ENCODE results near the gene RARRES1. TPM values are rescaled to one million over a fixed set of nuclear protein-coding genes. Genes with fewer than 3 reads are reported as not detected.

Gene RARRES1
- total RNA-seq, 2 experiments from 2014 or later = not detected

DNA sequence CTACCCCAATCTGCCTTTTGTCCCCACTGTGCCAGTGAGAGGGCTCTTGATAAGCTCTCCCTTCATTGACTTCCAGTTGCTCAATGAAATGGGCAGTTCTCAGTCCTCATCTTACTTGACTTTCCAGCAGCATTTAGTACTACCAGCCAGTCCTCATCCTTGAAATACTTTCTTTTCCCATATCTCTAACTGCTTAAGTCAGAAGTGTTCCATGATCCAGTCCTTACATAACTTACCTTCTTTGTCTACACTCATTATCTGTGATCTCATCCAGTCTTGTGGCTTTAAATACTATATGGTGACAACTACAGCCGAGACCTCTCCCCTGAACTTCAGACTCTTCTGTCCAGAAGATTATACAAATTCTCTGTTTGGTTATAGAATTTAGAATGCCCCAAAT lies 28.7 kb downstream of the RARRES1 start:
- H3K79me2 ChIP-seq (ENCODE audit: insufficient read depth, low read depth, low read length) = no peaks in the 10 kb centered on the region
- no TSS peak for BruUV-seq (replicated peaks)
- TF ChIP-seq EZH2phosphoT487 (IDR thresholded peaks at IDR 0.05; ENCODE audit: borderline replicate concordance, low read depth, low read length) = no peak
- TF ChIP-seq, protein P1, sequence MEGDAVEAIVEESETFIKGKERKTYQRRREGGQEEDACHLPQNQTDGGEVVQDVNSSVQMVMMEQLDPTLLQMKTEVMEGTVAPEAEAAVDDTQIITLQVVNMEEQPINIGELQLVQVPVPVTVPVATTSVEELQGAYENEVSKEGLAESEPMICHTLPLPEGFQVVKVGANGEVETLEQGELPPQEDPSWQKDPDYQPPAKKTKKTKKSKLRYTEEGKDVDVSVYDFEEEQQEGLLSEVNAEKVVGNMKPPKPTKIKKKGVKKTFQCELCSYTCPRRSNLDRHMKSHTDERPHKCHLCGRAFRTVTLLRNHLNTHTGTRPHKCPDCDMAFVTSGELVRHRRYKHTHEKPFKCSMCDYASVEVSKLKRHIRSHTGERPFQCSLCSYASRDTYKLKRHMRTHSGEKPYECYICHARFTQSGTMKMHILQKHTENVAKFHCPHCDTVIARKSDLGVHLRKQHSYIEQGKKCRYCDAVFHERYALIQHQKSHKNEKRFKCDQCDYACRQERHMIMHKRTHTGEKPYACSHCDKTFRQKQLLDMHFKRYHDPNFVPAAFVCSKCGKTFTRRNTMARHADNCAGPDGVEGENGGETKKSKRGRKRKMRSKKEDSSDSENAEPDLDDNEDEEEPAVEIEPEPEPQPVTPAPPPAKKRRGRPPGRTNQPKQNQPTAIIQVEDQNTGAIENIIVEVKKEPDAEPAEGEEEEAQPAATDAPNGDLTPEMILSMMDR (conservative IDR thresholded peaks at IDR 0.05; ENCODE audit: low read length) = no peak
- H3K9me3 ChIP-seq (ENCODE audit: low read length) = no peaks in the 10 kb centered on the region
- no peaks in the 10 kb centered on the region for H4K20me1 ChIP-seq (ENCODE audit: insufficient read depth, low read length)
- peaks cover 31% of the 10 kb centered on the region for H3K36me3 ChIP-seq (ENCODE audit: insufficient read depth, low read length)
- no peaks in the 10 kb centered on the region for H3K9me2 ChIP-seq (ENCODE audit: insufficient read depth, low read length)
- no peak overlapping the region for H3K27ac ChIP-seq (ENCODE audit: low read depth, low read length, poor library complexity, severe bottlenecking)
- POLR2A ChIA-PET = interaction anchor here (0.7 to 1.2 kb wide), 3 partner anchors 11 to 31 kb away, joined by 3 to 4 read pairs (median 3); partner anchors contain the start of gene LXN
- H3K4me3 ChIP-seq (ENCODE audit: low read depth, low read length, poor library complexity, severe bottlenecking) = no peak overlapping the region
- DNase-seq (ENCODE audit: low spot score) = no peak
- intact Hi-C loops (cut with micrococcal nuclease; ENCODE audit: unreplicated experiment) = no loop called here
- no peak overlapping the region for H3K4me2 ChIP-seq (ENCODE audit: low read length)
- no peaks in the 10 kb centered on the region for H3K4me1 ChIP-seq (ENCODE audit: insufficient read depth, low read length, poor library complexity, severe bottlenecking)
- CTCF ChIA-PET (ENCODE audit: unreplicated experiment) = no interaction called here
- H2AFZ ChIP-seq (ENCODE audit: low read length) = no peak overlapping the region

DNA sequence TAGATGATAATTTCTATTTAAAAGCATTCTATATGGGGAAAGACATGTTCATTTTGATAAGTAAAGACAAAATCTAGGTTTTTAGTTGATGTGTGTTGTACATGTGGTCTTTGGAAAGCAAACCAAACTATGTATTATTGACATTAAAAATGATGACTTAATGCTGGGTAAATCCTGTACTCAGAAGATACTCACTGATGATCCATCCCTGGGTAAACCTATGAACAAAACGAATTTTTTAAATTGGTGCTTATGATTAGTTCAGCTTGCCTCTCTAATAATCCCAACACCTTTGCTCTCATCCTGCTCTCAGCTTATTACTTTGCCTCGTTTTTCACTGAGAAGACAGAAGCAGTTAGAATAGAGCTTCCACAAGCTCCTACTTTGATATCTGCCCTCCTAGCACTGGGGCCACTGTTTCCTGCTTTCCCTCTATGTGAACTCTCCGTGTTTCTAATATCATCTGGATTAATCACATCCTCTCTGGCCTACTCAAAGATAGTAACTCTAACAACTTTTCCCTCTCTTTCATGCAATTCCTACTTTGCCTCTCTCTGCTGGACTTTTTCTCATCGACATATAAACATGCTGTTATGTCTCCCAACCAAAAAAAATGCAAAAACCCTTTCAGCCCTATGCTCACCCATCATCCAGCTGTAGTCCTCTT lies 29.3 kb downstream of the RARRES1 start:
- ChIA-PET POLR2A (interaction anchor here (0.7 to 1.0 kb wide), 3 partner anchors 15 to 585 kb away, joined by 3 to 4 read pairs (median 3); partner anchors contain the start of gene LXN), CTCF (ENCODE audit: unreplicated experiment) (no interaction called here)
- H3K79me2 ChIP-seq (ENCODE audit: insufficient read depth, low read depth, low read length) = no peaks in the 10 kb centered on the region
- no peak overlapping the region for H3K4me2 ChIP-seq (ENCODE audit: low read length)
- H3K4me1 ChIP-seq (ENCODE audit: insufficient read depth, low read length, poor library complexity, severe bottlenecking) = no peaks in the 10 kb centered on the region
- TF ChIP-seq, protein P1 (conservative IDR thresholded peaks at IDR 0.05; ENCODE audit: low read length) = no peak
- TF ChIP-seq EZH2phosphoT487 (IDR thresholded peaks at IDR 0.05; ENCODE audit: borderline replicate concordance, low read depth, low read length) = no peak
- H3K9me2 ChIP-seq (ENCODE audit: insufficient read depth, low read length) = no peaks in the 10 kb centered on the region
- H3K4me3 ChIP-seq (ENCODE audit: low read depth, low read length, poor library complexity, severe bottlenecking) = no peak overlapping the region
- H3K9me3 ChIP-seq (ENCODE audit: low read length) = no peaks in the 10 kb centered on the region
- no peak overlapping the region for H3K27ac ChIP-seq (ENCODE audit: low read depth, low read length, poor library complexity, severe bottlenecking)
- peaks cover 31% of the 10 kb centered on the region for H3K36me3 ChIP-seq (ENCODE audit: insufficient read depth, low read length)
- intact Hi-C loops (cut with micrococcal nuclease; ENCODE audit: unreplicated experiment) = no loop called here
- H4K20me1 ChIP-seq (ENCODE audit: insufficient read depth, low read length) = no peaks in the 10 kb centered on the region
- no peak for DNase-seq (ENCODE audit: low spot score)
- BruUV-seq (replicated peaks) = no TSS peak
- no peak overlapping the region for H2AFZ ChIP-seq (ENCODE audit: low read length)

DNA sequence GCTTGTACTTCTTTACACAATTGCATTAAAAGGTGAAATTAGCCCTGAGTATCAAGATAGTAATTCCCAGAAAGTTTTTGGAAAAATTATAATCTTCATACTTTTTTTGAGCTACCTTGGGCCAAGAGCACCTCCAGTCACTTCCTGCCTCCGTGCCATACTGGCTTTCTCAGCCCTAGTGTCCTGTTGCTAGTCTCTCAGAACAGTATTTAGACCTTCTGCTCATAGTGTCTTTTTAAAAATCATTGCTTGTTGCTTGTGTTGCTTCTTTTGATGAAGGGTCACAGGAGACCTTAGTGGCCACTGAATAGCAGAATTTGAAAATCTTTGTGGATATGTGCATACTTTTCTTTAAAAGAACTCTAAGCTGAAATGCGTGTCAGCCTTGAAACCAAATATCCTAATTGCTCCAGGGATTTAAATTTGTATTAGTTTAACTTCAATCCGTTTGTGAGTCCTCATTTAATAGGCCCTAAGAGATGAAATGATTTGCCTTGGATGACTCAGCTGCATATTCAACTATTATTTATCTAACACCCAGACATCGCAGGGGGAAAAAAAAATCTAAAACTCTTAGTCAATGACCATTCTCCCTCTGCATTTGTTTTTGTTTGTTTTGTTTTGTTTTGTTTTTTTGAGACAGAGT lies 30.7 kb downstream of the RARRES1 start:
- peaks cover 29% of the 10 kb centered on the region for H3K36me3 ChIP-seq (ENCODE audit: insufficient read depth, low read length)
- TF ChIP-seq EZH2phosphoT487 (IDR thresholded peaks at IDR 0.05; ENCODE audit: borderline replicate concordance, low read depth, low read length) = no peak
- TF ChIP-seq, protein P1 (conservative IDR thresholded peaks at IDR 0.05; ENCODE audit: low read length) = no peak
- no peak overlapping the region for H3K4me3 ChIP-seq (ENCODE audit: low read depth, low read length, poor library complexity, severe bottlenecking)
- DNase-seq (ENCODE audit: low spot score) = no peak
- H3K27ac ChIP-seq (ENCODE audit: low read depth, low read length, poor library complexity, severe bottlenecking) = no peak overlapping the region
- H3K9me2 ChIP-seq (ENCODE audit: insufficient read depth, low read length) = no peaks in the 10 kb centered on the region
- H3K4me1 ChIP-seq (ENCODE audit: insufficient read depth, low read length, poor library complexity, severe bottlenecking) = no peaks in the 10 kb centered on the region
- H2AFZ ChIP-seq (ENCODE audit: low read length) = no peak overlapping the region
- no peak overlapping the region for H3K4me2 ChIP-seq (ENCODE audit: low read length)
- ChIA-PET POLR2A (interaction anchor here (0.6 to 1.0 kb wide), 2 partner anchors 15 to 34 kb away, joined by 3 to 4 read pairs; no protein-coding TSS in a partner anchor), CTCF (ENCODE audit: unreplicated experiment) (interaction anchor here (0.6 kb wide), 1 partner anchor 494 kb away, joined by 3 read pairs; no protein-coding TSS in a partner anchor)
- no TSS peak for BruUV-seq (replicated peaks)
- no peaks in the 10 kb centered on the region for H3K9me3 ChIP-seq (ENCODE audit: low read length)
- H4K20me1 ChIP-seq (ENCODE audit: insufficient read depth, low read length) = no peaks in the 10 kb centered on the region
- no peaks in the 10 kb centered on the region for H3K79me2 ChIP-seq (ENCODE audit: insufficient read depth, low read depth, low read length)
- intact Hi-C loops (cut with micrococcal nuclease; ENCODE audit: unreplicated experiment) = no loop called here
